Subcutaneous adipose tissue (tissue), 4 donors: ENCODE measurements around the gene DDIAS. TPM values are rescaled to one million over a fixed set of nuclear protein-coding genes. Genes with fewer than 3 reads are reported as not detected.

ENCODE experiments used
- CTCF ChIP-seq: fragments of 450-650 bp; IDR thresholded peaks from one replicate; pipeline ENCODE4 v1.5.1; 2016; ENCODE audit warnings: low read depth, mild to moderate bottlenecking, control low read depth, antibody characterized with exemption, moderate library complexity
- total RNA-seq, 4 donors: library from RNA; depleted of rRNA; stranded (reverse); fragments of >200 nt; gene quantifications; one replicate each; pipeline ENCODE4 v1.1.0, GENCODE V29; 2016

The DDIAS gene
- total RNA-seq, 4 donors from 2014 or later, result 0.38 to 2.4 (median 1.7) TPM

GRCh38 chr11:82974135-82974534 lies 72.6 kb downstream of the DDIAS start:
- no peak for TF ChIP-seq CTCF

GRCh38 chr11:82974851-82975250 lies 73.3 kb downstream of the DDIAS start:
- no peak for TF ChIP-seq CTCF

GRCh38 chr11:82975882-82976281 lies 74.3 kb downstream of the DDIAS start:
- TF ChIP-seq CTCF, result no peak

GRCh38 chr11:82976786-82977185 lies 75.2 kb downstream of the DDIAS start:
- TF ChIP-seq CTCF, result no peak

- TF ChIP-seq CTCF, result no peak
Measured at GRCh38 chr11:82978422-82979099, 77.0 kb downstream of the DDIAS start.

- no peak for TF ChIP-seq CTCF
Measured at GRCh38 chr11:82979824-82980223, 78.3 kb downstream of the DDIAS start.

- TF ChIP-seq CTCF, result no peak
Measured at GRCh38 chr11:82980292-82980691, 78.8 kb downstream of the DDIAS start.
